ENCODE data around the gene WDFY2.

DNA sequence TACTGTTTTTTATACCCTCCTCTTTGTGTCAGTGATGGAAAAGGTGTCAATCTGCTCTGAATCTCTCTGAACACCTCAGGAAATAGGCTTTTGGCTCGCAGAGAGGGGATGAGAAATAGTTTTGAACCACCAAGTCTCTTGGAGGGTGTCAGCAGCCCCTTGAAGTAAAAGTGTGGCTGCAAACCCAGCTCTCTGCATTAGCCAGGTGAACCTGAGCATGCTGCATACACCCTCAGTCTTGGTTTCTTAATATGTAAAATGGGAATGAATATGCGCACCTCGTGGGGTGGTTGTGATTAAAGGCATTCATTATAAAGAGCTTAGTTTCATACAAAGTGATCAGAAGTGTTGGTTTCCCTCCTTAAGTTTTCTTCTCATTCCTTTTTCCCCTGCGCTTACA lies 221.1 kb downstream of the WDFY2 start:
- TF ChIP-seq EZH2 (IDR thresholded peaks at IDR 0.05) (no peak), POLR2AphosphoS5 (IDR thresholded peaks at IDR 0.05; ENCODE audit: borderline replicate concordance, low read depth, low read length) (no peak)
